HCT116 (cell line): Measurements from ENCODE around the gene AURKA. TPM values are rescaled to one million over a fixed set of nuclear protein-coding genes. Genes with fewer than 3 reads are reported as not detected.

Experiments
- ATAC-seq: fragments of 200-7000 bp; cut with Tn5 transposase; 2 replicates; pipeline ENCODE4 v1.9.1; 2020; ENCODE audit warnings: mild to moderate bottlenecking, moderate library complexity
- BruUV-seq: library from RNA; stranded (reverse); fragments of 400-500 nt; replicated peaks from 2 replicates; lab custom pipeline; 2021; lab: Mats Ljungman, UMichigan
- CTCF ChIA-PET: fragments of 300-600 bp; sonication (Branson Sonifier 250); formaldehyde crosslinking; loops from one replicate; lab custom pipeline; 2021; ENCODE audit warnings: antibody characterized with exemption; lab: Charles Lee
- POLR2A ChIA-PET: fragments of 300-600, 350-600 bp; sonication (Branson Sonifier 250); formaldehyde crosslinking; loops from one replicate; lab custom pipeline; 2021; ENCODE audit warnings: antibody characterized with exemption; lab: Charles Lee
- RAD21 ChIA-PET, 2 experiments: fragments of 300-600 bp; sonication (Branson Sonifier 250); formaldehyde crosslinking; loops; one replicate each; lab custom pipeline; 2023; ENCODE audit warnings: low total read pairs in 2 of 2; ENCODE audit not compliant: uncharacterized antibody in 2 of 2, unreplicated experiment in 2 of 2, low non-redundant PET in 1 of 2; lab: Charles Lee
- DNase-seq: peaks from one replicate; pipeline ENCODE4 v3.0.0-alpha.2; 2010; ENCODE audit warnings: low read depth, low spot score
- H2AFZ ChIP-seq: fragments of 200-600 bp; shearing (Covaris generic), sonication (generic); 2 replicates; pipeline ENCODE4 v1.6.1; 2017; ENCODE audit warnings: low read depth, mixed run types, mixed read lengths, antibody characterized with exemption, low read length; ENCODE audit not compliant: poor library complexity, severe bottlenecking
- H3K27ac ChIP-seq: 2 replicates; pipeline ENCODE4 v1.5.1; 2012; ENCODE audit warnings: low read depth, low read length
- H3K27me3 ChIP-seq: fragments of 200-600 bp; sonication (generic); 2 replicates; pipeline ENCODE4 v1.6.1; 2016; ENCODE audit warnings: mixed run types, low read length, mixed read lengths; ENCODE audit not compliant: insufficient read depth
- H3K36me3 ChIP-seq, 2 experiments: fragments of 200-500 bp in 1 of 2; fragments of 200-600 bp in 1 of 2; sonication (Bioruptor generic) in 1 of 2; sonication (generic) in 1 of 2; 2 replicates each; pipeline versions ENCODE4 v1.5.1 to v1.6.1; 2014 to 2016; ENCODE audit warnings: low read length in 2 of 2, inconsistent platforms in 1 of 2, mixed read lengths in 1 of 2, mixed run types in 1 of 2; ENCODE audit not compliant: insufficient read depth in 2 of 2, control insufficient read depth in 1 of 2
- H3K4me1 ChIP-seq, 2 experiments: fragments of 200-600 bp in 1 of 2; sonication (generic) in 1 of 2; 2 replicates each; pipeline versions ENCODE4 v1.5.1 to v1.6.1; 2012 to 2017; ENCODE audit warnings: low read length in 2 of 2, inconsistent platforms in 1 of 2, mild to moderate bottlenecking in 1 of 2, mixed read lengths in 1 of 2, mixed run types in 1 of 2, moderate library complexity in 1 of 2; ENCODE audit not compliant: insufficient read depth in 2 of 2, control insufficient read depth in 1 of 2
- H3K4me2 ChIP-seq: fragments of 200-600 bp; sonication (generic); 2 replicates; pipeline ENCODE4 v1.6.1; 2017; ENCODE audit warnings: mixed run types, low read length, mixed read lengths
- H3K4me3 ChIP-seq, 2 experiments: fragments of 200-600 bp in 1 of 2; sonication (generic) in 1 of 2; replicated peaks in 1 of 2; 2 replicates each; pipeline ENCODE4 v1.5.1; 2011 to 2016; ENCODE audit warnings: low read length in 2 of 2, control low read depth in 1 of 2, low read depth in 1 of 2, mild to moderate bottlenecking in 1 of 2, mixed read lengths in 1 of 2, mixed run types in 1 of 2
- H3K79me2 ChIP-seq: fragments of 200-600 bp; sonication (generic); 2 replicates; pipeline ENCODE4 v1.6.1; 2017; ENCODE audit warnings: mild to moderate bottlenecking, mixed run types, low read length, moderate library complexity, mixed read lengths; ENCODE audit not compliant: insufficient read depth
- H3K9ac ChIP-seq: fragments of 200-600 bp; sonication (generic); 2 replicates; pipeline ENCODE4 v1.6.1; 2016; ENCODE audit warnings: low read length, mixed read lengths
- H3K9me2 ChIP-seq: fragments of 200-600 bp; sonication (generic), shearing (Covaris generic); 2 replicates; pipeline ENCODE4 v1.6.1; 2017; ENCODE audit warnings: mixed run types, mild to moderate bottlenecking, moderate library complexity; ENCODE audit not compliant: insufficient read depth
- H3K9me3 ChIP-seq, 2 experiments: fragments of 200-500 bp in 1 of 2; fragments of 200-600 bp in 1 of 2; sonication (Bioruptor generic) in 1 of 2; sonication (generic) in 1 of 2; 2 replicates each; pipeline ENCODE4 v1.6.1; 2014 to 2017; ENCODE audit warnings: low read length in 2 of 2, mixed read lengths in 2 of 2, inconsistent platforms in 1 of 2, low read depth in 1 of 2, mild to moderate bottlenecking in 1 of 2, mixed run types in 1 of 2, moderate library complexity in 1 of 2; ENCODE audit not compliant: control insufficient read depth in 1 of 2, insufficient read depth in 1 of 2
- H4K20me1 ChIP-seq: fragments of 200-600 bp; sonication (generic), shearing (Covaris generic); 2 replicates; pipeline ENCODE4 v1.6.1; 2017; ENCODE audit warnings: mixed run types, mild to moderate bottlenecking, moderate library complexity; ENCODE audit not compliant: insufficient read depth
- CEBPB ChIP-seq: IDR thresholded peaks from 2 replicates; pipeline ENCODE4 v1.6.1; 2012; ENCODE audit warnings: low read depth
- CTCF ChIP-seq, 3 experiments: fragments of 200-600 bp in 1 of 3; sonication (generic) in 1 of 3; IDR thresholded peaks in 2 of 3; conservative IDR thresholded peaks in 1 of 3; 2 replicates each; pipeline ENCODE4 v1.5.1; 2012 to 2017; ENCODE audit warnings: low read depth in 2 of 3, low read length in 2 of 3, antibody characterized with exemption in 1 of 3, borderline replicate concordance in 1 of 3, control low read depth in 1 of 3, mild to moderate bottlenecking in 1 of 3, mixed read lengths in 1 of 3, mixed run types in 1 of 3, moderate library complexity in 1 of 3; ENCODE audit not compliant: insufficient read depth in 1 of 3
- EGR1 ChIP-seq: IDR thresholded peaks from 2 replicates; pipeline ENCODE4 v1.6.1; 2012; ENCODE audit warnings: low read depth
- ELF1 ChIP-seq: IDR thresholded peaks from 2 replicates; pipeline ENCODE4 v1.6.1; 2012; ENCODE audit warnings: low read depth, borderline replicate concordance
- EZH2 ChIP-seq: fragments of 200-600 bp; sonication (generic); IDR thresholded peaks from 2 replicates; pipeline ENCODE4 v1.6.1; 2017; ENCODE audit warnings: antibody characterized with exemption, mixed run types
- EZH2phosphoT487 ChIP-seq: fragments of 200-600 bp; IDR thresholded peaks from 2 replicates; pipeline ENCODE4 v1.6.1; 2018; ENCODE audit warnings: antibody characterized with exemption, borderline replicate concordance
- FOSL1 ChIP-seq: IDR thresholded peaks from 2 replicates; pipeline ENCODE4 v1.6.1; 2012; ENCODE audit warnings: low read depth
- JUND ChIP-seq: IDR thresholded peaks from 2 replicates; pipeline ENCODE4 v1.6.1; 2012
- MAX ChIP-seq: IDR thresholded peaks from 2 replicates; pipeline ENCODE4 v1.6.1; 2012
- POLR2A ChIP-seq: IDR thresholded peaks from 2 replicates; pipeline ENCODE4 v1.7.0; 2011; ENCODE audit warnings: borderline replicate concordance; ENCODE audit not compliant: insufficient read depth, insufficient read length; ENCODE audit errors: extremely low read depth
- POLR2AphosphoS5 ChIP-seq: IDR thresholded peaks from 2 replicates; pipeline ENCODE4 v1.6.1; 2011; ENCODE audit warnings: mild to moderate bottlenecking, low read depth, low read length, moderate library complexity
- REST ChIP-seq: IDR thresholded peaks from 2 replicates; pipeline ENCODE4 v1.6.1; 2012; ENCODE audit warnings: low read depth
- SIN3A ChIP-seq: IDR thresholded peaks from 2 replicates; pipeline ENCODE4 v1.6.1; 2012; ENCODE audit warnings: low read depth
- SP1 ChIP-seq: IDR thresholded peaks from 2 replicates; pipeline ENCODE4 v1.6.1; 2012; ENCODE audit warnings: low read depth
- YY1 ChIP-seq: IDR thresholded peaks from 2 replicates; pipeline ENCODE4 v1.6.1; 2011; ENCODE audit warnings: low read length, low read depth, moderate library complexity, mild to moderate bottlenecking; ENCODE audit not compliant: insufficient replicate concordance; ENCODE audit errors: extremely low read depth
- ZBTB33 ChIP-seq: IDR thresholded peaks from 2 replicates; pipeline ENCODE4 v1.6.1; 2011; ENCODE audit warnings: mild to moderate bottlenecking, low read length, moderate library complexity; ENCODE audit not compliant: insufficient replicate concordance; ENCODE audit errors: extremely low read depth
- ZFX ChIP-seq: fragments of 450-650 bp; IDR thresholded peaks from 2 replicates; pipeline ENCODE4 v1.6.1; 2017
- ZNF274 ChIP-seq: fragments of 200-500 bp; sonication (Bioruptor generic); IDR thresholded peaks from 2 replicates; pipeline ENCODE4 v1.6.1; 2014; ENCODE audit warnings: mild to moderate bottlenecking, low read depth, low read length, inconsistent platforms
- intact Hi-C: fragments of 100-400 bp; cut with micrococcal nuclease; formaldehyde crosslinking; loops from 2 replicates; pipeline ENCODE4 v1.10.0; 2022
- total RNA-seq: library from RNA; stranded (reverse); gene quantifications from one replicate; pipeline ENCODE4 v1.2.1, GENCODE V29; 2021; ENCODE audit not compliant: unreplicated experiment

AURKA gene
- total RNA-seq, 1 experiment from 2014 or later, result 80.1 TPM

- Histone ChIP-seq H3K4me2 (no peak overlapping the region), H2AFZ (no peak overlapping the region), H3K9me3 (no peaks in the 10 kb centered on the region), H3K36me3 (peaks cover 17 to 29% of the 10 kb centered on the region in 2 experiments), H3K4me3 (no peak overlapping the region), H3K9ac (no peak overlapping the region), H3K27me3 (no peaks in the 10 kb centered on the region), H3K79me2 (peaks cover 16% of the 10 kb centered on the region), H3K27ac (no peak overlapping the region), H4K20me1 (no peaks in the 10 kb centered on the region), H3K4me1 (no peaks in the 10 kb centered on the region), H3K9me2 (no peaks in the 10 kb centered on the region)
- RAD21 ChIA-PET, result no interaction called here
- TF ChIP-seq POLR2A (no peak), CEBPB (no peak), ZFX (no peak), ZNF274 (no peak), EGR1 (no peak), FOSL1 (no peak), CTCF (IDR thresholded peaks at IDR 0.05 in 2 of 3, conservative IDR thresholded peaks at IDR 0.05 in 1 of 3; ENCODE audit: borderline replicate concordance in 1 of 3, insufficient read depth in 1 of 3, low read depth in 2 of 3, low read length in 2 of 3) (no peak), JUND (no peak), SP1 (no peak), ELF1 (no peak), EZH2 (no peak), MAX (no peak), SIN3A (no peak), ZBTB33 (no peak), POLR2AphosphoS5 (no peak), REST (no peak), YY1 (no peak), EZH2phosphoT487 (no peak)
- CTCF ChIA-PET, result no interaction called here
- intact Hi-C loops, result no loop called here
- ATAC-seq (no peak), DNase-seq (no peak)
- BruUV-seq, result no TSS peak
- POLR2A ChIA-PET, result no interaction called here
Measured at GRCh38 chr20:56409521-56409920, 17.5 kb upstream of the AURKA start.
